A549 (cell line): ENCODE measurements around the gene NKTR. TPM values are rescaled to one million over a fixed set of nuclear protein-coding genes. Genes with fewer than 3 reads are reported as not detected.

Source experiments
- ATAC-seq, 2 experiments: fragments of 200-7000 bp in 1 of 2; fragments of >200 bp in 1 of 2; cut with Nextera tagmentation in 1 of 2; cut with Tn5 transposase in 1 of 2; 3 replicates each; pipeline versions ENCODE4 v1.8.0 to v1.9.1; 2018 to 2020; ENCODE audit warnings: mild to moderate bottlenecking in 1 of 2, moderate library complexity in 1 of 2
- CTCF ChIA-PET: fragments of 300-600 bp; sonication (Branson Sonifier 250); formaldehyde crosslinking; extraction: SDS; loops from one replicate; lab custom pipeline; 2021; ENCODE audit warnings: antibody characterized with exemption, inconsistent platforms; lab: Yijun Ruan, JAX
- POLR2A ChIA-PET: fragments of 350-600 bp; formaldehyde crosslinking; extraction: SDS; loops from one replicate; lab custom pipeline; 2021; ENCODE audit warnings: antibody characterized with exemption, inconsistent platforms; lab: Yijun Ruan, JAX
- DNase-seq, 2 experiments: peaks; one replicate each; pipeline versions ENCODE4 v3.0.0 to v3.0.0-alpha.2; 2011 to 2016; ENCODE audit warnings: low read depth in 1 of 2, low spot score in 1 of 2
- FAIRE-seq: peaks from 2 replicates; lab custom pipeline; 2011; peaks lifted over from hg19 to GRCh38; lab: Jason Lieb, UNC
- H3K27ac ChIP-seq, 2 experiments: fragments of >200 bp; sonication (Bioruptor Twin); formaldehyde crosslinking; 3 replicates each; pipeline ENCODE4 v1.5.1; 2016 to 2017
- H3K4me1 ChIP-seq: fragments of >200 bp; sonication (Bioruptor Twin); formaldehyde crosslinking; 3 replicates; pipeline ENCODE4 v1.6.1; 2016
- H3K4me2 ChIP-seq: fragments of >200 bp; sonication (Bioruptor Twin); formaldehyde crosslinking; 3 replicates; pipeline ENCODE4 v1.6.1; 2016
- H3K4me3 ChIP-seq: fragments of >200 bp; sonication (Bioruptor Twin); formaldehyde crosslinking; 3 replicates; pipeline ENCODE4 v1.5.1; 2016
- H3K9me3 ChIP-seq: fragments of >200 bp; sonication (Bioruptor Twin); formaldehyde crosslinking; 3 replicates; pipeline ENCODE4 v1.6.1; 2016
- BHLHE40 ChIP-seq: IDR thresholded peaks from 2 replicates; pipeline ENCODE4 v1.6.1; 2012; ENCODE audit warnings: low read depth, low read length, inconsistent platforms
- CHD4 ChIP-seq: fragments of 200-600 bp; sonication (generic); IDR thresholded peaks from 2 replicates; pipeline ENCODE4 v1.6.1; 2016; ENCODE audit warnings: antibody characterized with exemption, mild to moderate bottlenecking, borderline replicate concordance
- E2F6 ChIP-seq: IDR thresholded peaks from 2 replicates; pipeline ENCODE4 v1.6.1; 2012; ENCODE audit warnings: low read depth, borderline replicate concordance
- EHF ChIP-seq: fragments of 250-450 bp; sonication (Bioruptor Pico); IDR thresholded peaks from 2 replicates; pipeline ENCODE4 v1.5.0; 2020; ENCODE audit warnings: mild to moderate bottlenecking
- FOSL2 ChIP-seq, 2 experiments: fragments of 450-650 bp in 1 of 2; fragments of >200 bp in 1 of 2; sonication (Bioruptor Twin) in 1 of 2; formaldehyde crosslinking; IDR thresholded peaks; 2 replicates each; pipeline versions ENCODE4 v1.5.0 to v1.6.1; 2016 to 2020; ENCODE audit warnings: mild to moderate bottlenecking in 1 of 2, moderate library complexity in 1 of 2
- HDAC2 ChIP-seq: fragments of 200-600 bp; sonication (generic); IDR thresholded peaks from 2 replicates; pipeline ENCODE4 v1.6.1; 2016
- HEYL ChIP-seq: fragments of 250-450 bp; sonication (Bioruptor Pico); IDR thresholded peaks from 2 replicates; pipeline ENCODE4 v1.8.0; 2021; ENCODE audit warnings: mild to moderate bottlenecking, moderate library complexity
- HMGXB4 ChIP-seq: fragments of 250-450 bp; sonication (Bioruptor Pico); IDR thresholded peaks from 2 replicates; pipeline ENCODE4 v1.5.0; 2021; ENCODE audit warnings: mild to moderate bottlenecking, moderate library complexity, borderline replicate concordance
- HOXB5 ChIP-seq: fragments of 250-450 bp; sonication (Bioruptor Pico); IDR thresholded peaks from 2 replicates; pipeline ENCODE4 v1.5.0; 2020; ENCODE audit warnings: mild to moderate bottlenecking, moderate library complexity
- JUN ChIP-seq, 2 experiments: fragments of >200 bp; sonication (Bioruptor Twin); formaldehyde crosslinking; IDR thresholded peaks; 2 replicates in 1 of 2; 3 replicates in 1 of 2; pipeline ENCODE4 v1.6.1; 2016 to 2017
- KDM1A ChIP-seq: fragments of 200-600 bp; sonication (generic); IDR thresholded peaks from 2 replicates; pipeline ENCODE4 v1.6.1; 2016; ENCODE audit warnings: low read depth, mild to moderate bottlenecking
- NPAS2 ChIP-seq: fragments of 250-450 bp; sonication (Bioruptor Pico); IDR thresholded peaks from 2 replicates; pipeline ENCODE4 v1.8.0; 2022; ENCODE audit warnings: mild to moderate bottlenecking, moderate library complexity, borderline replicate concordance
- NR3C1 ChIP-seq: fragments of >200 bp; sonication (Bioruptor Twin); formaldehyde crosslinking; IDR thresholded peaks from 3 replicates; pipeline ENCODE4 v1.6.1; 2017
- PHF8 ChIP-seq: fragments of 200-600 bp; sonication (generic); IDR thresholded peaks from 2 replicates; pipeline ENCODE4 v1.6.1; 2016; ENCODE audit warnings: low read depth, mild to moderate bottlenecking, antibody characterized with exemption, moderate library complexity, borderline replicate concordance
- POLR2AphosphoS2 ChIP-seq: conservative IDR thresholded peaks from 2 replicates; pipeline ENCODE4 v1.6.1; 2012; ENCODE audit warnings: low read length, improper control_type of control experiment, inconsistent platforms
- SREBF2 ChIP-seq: fragments of 450-650 bp; IDR thresholded peaks from 2 replicates; pipeline ENCODE4 v1.6.1; 2014; ENCODE audit warnings: mild to moderate bottlenecking, moderate library complexity
- TFCP2L1 ChIP-seq: fragments of 250-450 bp; sonication (Bioruptor Pico); IDR thresholded peaks from 2 replicates; pipeline ENCODE4 v1.5.0; 2021; ENCODE audit warnings: mild to moderate bottlenecking
- TP53 ChIP-seq: fragments of 250-450 bp; sonication (Bioruptor Pico); IDR thresholded peaks from 2 replicates; pipeline ENCODE4 v1.5.0; 2021; ENCODE audit warnings: mild to moderate bottlenecking, moderate library complexity
- USF2 ChIP-seq: fragments of 450-650 bp; IDR thresholded peaks from 2 replicates; pipeline ENCODE4 v1.6.1; 2014; ENCODE audit warnings: antibody characterized with exemption
- ZC3H11A ChIP-seq: fragments of 450-650 bp; IDR thresholded peaks from 2 replicates; pipeline ENCODE4 v1.6.1; 2014; ENCODE audit warnings: antibody characterized with exemption, mild to moderate bottlenecking
- ZFP36 ChIP-seq: fragments of 450-650 bp; IDR thresholded peaks from 2 replicates; pipeline ENCODE4 v1.6.1; 2014; ENCODE audit warnings: borderline replicate concordance; ENCODE audit not compliant: partially characterized antibody
- WGBS: methylation state at CpG from one replicate; pipeline ENCODE4 v1.1.6; 2017; ENCODE audit errors: missing lambda C conversion rate; 5-methylcytosine and 5-hydroxymethylcytosine counted together
- polyA plus RNA-seq, 4 experiments: library from polyadenylated mRNA; depleted of rRNA in 3 of 4; stranded (reverse); fragments of >200 nt; fragmentation: RNase III in 1 of 4; extraction: RNeasy Plus Mini Kit Qiagen cat#74134 plus additional on column Dnase treatment in 1 of 4; gene quantifications; 2 replicates in 3 of 4; 3 replicates in 1 of 4; pipeline ENCODE4 v1.2.3, GENCODE V29; 2011 to 2017
- TF ChIP-seq, protein P1 (sequence below): fragments of 250-450 bp; sonication (Bioruptor Pico); IDR thresholded peaks from 2 replicates; pipeline ENCODE4 v1.5.0; 2020; ENCODE audit warnings: low read depth, mild to moderate bottlenecking, moderate library complexity

NKTR gene
- polyA plus RNA-seq, 2 of the 4 experiments (the other 2 are of a cell fraction), result 16.2 to 49.3 TPM

GRCh38 chr3:42605546-42606173, 5.2 kb downstream of the NKTR start:
- Histone ChIP-seq H3K4me3 (no peak overlapping the region), H3K4me2 (peak overlapping the region; percentile 4; the same call in 2 of the 3 replicates), H3K27ac (no peak overlapping the region), H3K4me1 (peaks cover 50% of the 10 kb centered on the region; the same call in 2 of the 3 replicates), H3K9me3 (no peaks in the 10 kb centered on the region)
- no peak for TF ChIP-seq EHF (CRISPR knock-in tag)
- TF ChIP-seq E2F6, result no peak
- no peak for TF ChIP-seq PHF8
- no peak for TF ChIP-seq POLR2AphosphoS2
- TF ChIP-seq HOXB5 (CRISPR knock-in tag), result no peak
- no peak for TF ChIP-seq ZFP36
- TF ChIP-seq, protein P1, sequence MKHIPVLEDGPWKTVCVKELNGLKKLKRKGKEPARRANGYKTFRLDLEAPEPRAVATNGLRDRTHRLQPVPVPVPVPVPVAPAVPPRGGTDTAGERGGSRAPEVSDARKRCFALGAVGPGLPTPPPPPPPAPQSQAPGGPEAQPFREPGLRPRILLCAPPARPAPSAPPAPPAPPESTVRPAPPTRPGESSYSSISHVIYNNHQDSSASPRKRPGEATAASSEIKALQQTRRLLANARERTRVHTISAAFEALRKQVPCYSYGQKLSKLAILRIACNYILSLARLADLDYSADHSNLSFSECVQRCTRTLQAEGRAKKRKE (CRISPR knock-in tag), result no peak
- TF ChIP-seq JUN (IDR thresholded peaks at IDR 0.05), result no peak
- TF ChIP-seq BHLHE40, result no peak
- no peak for TF ChIP-seq SREBF2
- TF ChIP-seq TFCP2L1, result no peak
- no peak for ATAC-seq
- ChIA-PET POLR2A (no interaction called here), CTCF (no interaction called here)
- no peak for FAIRE-seq
- WGBS, result 85% methylated on average over 5 of the region's 5 CpGs
- no peak for DNase-seq

GRCh38 chr3:42608581-42608980, 8.1 kb downstream of the NKTR start:
- Histone ChIP-seq H3K9me3 (no peaks in the 10 kb centered on the region), H3K4me3 (no peak overlapping the region), H3K4me2 (no peak overlapping the region), H3K27ac (no peak overlapping the region), H3K4me1 (peaks cover 37% of the 10 kb centered on the region; the same call in 2 of the 3 replicates)
- no peak for DNase-seq
- ChIA-PET POLR2A (interaction anchor here (0.9 kb wide), 1 partner anchor 8 kb away, joined by 3 read pairs; no protein-coding TSS in a partner anchor), CTCF (no interaction called here)
- 91% methylated on average over 5 of the region's 5 CpGs for WGBS
- ATAC-seq, result no peak
- TF ChIP-seq BHLHE40 (no peak), FOSL2 (IDR thresholded peaks at IDR 0.05) (no peak), FOSL2 (CRISPR knock-in tag; IDR thresholded peaks at IDR 0.05) (no peak), KDM1A (no peak), HMGXB4 (no peak), HDAC2 (no peak), CHD4 (no peak)
- no peak for FAIRE-seq

- Histone ChIP-seq H3K27ac (no peak overlapping the region), H3K4me1 (peaks cover 15% of the 10 kb centered on the region; the same call in 2 of the 3 replicates), H3K9me3 (no peaks in the 10 kb centered on the region)
- POLR2A ChIA-PET, result no interaction called here
- TF ChIP-seq TP53 (CRISPR knock-in tag), result no peak
- TF ChIP-seq NR3C1, result no peak
- TF ChIP-seq NPAS2 (CRISPR knock-in tag), result no peak
- TF ChIP-seq FOSL2 (IDR thresholded peaks at IDR 0.05), result no peak
- no peak for TF ChIP-seq FOSL2 (CRISPR knock-in tag; IDR thresholded peaks at IDR 0.05)
- no peak for TF ChIP-seq HEYL (CRISPR knock-in tag)
- no peak for TF ChIP-seq ZC3H11A
- TF ChIP-seq HOXB5 (CRISPR knock-in tag), result no peak
- no peak for TF ChIP-seq POLR2AphosphoS2
- no peak for TF ChIP-seq USF2
- TF ChIP-seq, all 56 proteins: peak for 0
- Histone ChIP-seq H3K4me3 (no peak overlapping the region), H3K4me2 (0 out of 3 replicates have a peak overlapping the region, but pooled peaks have one; percentile 9)
- DNase-seq, result no peak
- FAIRE-seq, result no peak
- 93% methylated on average over 1 of the region's 1 CpG for WGBS
- ATAC-seq, result no peak
- CTCF ChIA-PET, result interaction anchor here (0.7 kb wide), 1 partner anchor 193 kb away, joined by 3 read pairs; the partner anchor contains the start of gene HIGD1A
Observed at GRCh38 chr3:42610976-42611375, 10.5 kb downstream of the NKTR start.
